GM19239 (cell line): ENCODE data around the gene BAD.

Source experiments
- DNase-seq: peaks from one replicate; pipeline ENCODE4 v3.0.0; 2011; ENCODE audit warnings: low spot score; ENCODE audit not compliant: insufficient read length
- FAIRE-seq: peaks from 2 replicates; lab custom pipeline; 2011; peaks lifted over from hg19 to GRCh38; lab: Jason Lieb, UNC

Gene BAD

DNA sequence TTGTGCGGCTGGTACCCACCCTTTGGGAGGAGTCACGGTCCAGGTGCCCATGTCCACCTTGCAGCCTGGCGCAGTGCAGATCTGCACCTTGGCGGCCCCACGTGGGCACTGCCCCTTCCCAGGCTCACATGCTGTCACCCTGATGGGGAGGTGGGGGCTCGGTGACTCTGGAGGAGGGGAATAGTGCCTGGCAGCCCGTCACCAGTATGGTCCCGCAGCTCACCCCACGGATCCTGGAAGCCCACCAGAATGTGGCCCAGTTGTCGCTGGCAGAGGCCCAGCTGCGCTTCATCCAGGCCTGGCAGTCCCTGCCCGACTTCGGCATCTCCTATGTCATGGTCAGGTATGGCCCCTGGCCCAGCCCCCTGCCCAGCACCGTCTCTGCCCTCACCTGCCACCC is 63.7 kb downstream of the BAD start:
- DNase-seq (no peak), FAIRE-seq (no peak)

DNA sequence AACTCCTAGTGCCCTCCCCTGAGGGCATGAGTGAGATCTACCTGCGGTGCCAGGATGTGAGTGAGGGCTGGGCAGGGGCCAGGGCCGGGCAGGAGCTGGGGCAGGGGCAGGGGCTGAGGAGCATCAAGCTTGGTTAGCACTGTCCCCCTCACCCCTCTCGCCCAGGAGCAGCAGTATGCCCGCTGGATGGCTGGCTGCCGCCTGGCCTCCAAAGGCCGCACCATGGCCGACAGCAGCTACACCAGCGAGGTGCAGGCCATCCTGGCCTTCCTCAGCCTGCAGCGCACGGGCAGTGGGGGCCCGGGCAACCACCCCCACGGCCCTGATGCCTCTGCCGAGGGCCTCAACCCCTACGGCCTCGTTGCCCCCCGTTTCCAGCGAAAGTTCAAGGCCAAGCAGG is 64.2 kb downstream of the BAD start:
- FAIRE-seq (no peak), DNase-seq (no peak)
